Lower lobe of right lung (tissue), 2 donors: Measurements from ENCODE around the gene NEXN. TPM values are rescaled to one million over a fixed set of nuclear protein-coding genes. Genes with fewer than 3 reads are reported as not detected.

Experiments used
- ATAC-seq, 2 donors: fragments of 200-7000 bp; cut with Tn5 transposase; one replicate each; pipeline ENCODE4 v1.9.1; 2020 to 2022; ENCODE audit warnings: mild to moderate bottlenecking in 2 of 2, moderate library complexity in 2 of 2
- DNase-seq: peaks from one replicate; pipeline ENCODE4 v3.0.0-alpha.2; 2020
- H3K27ac ChIP-seq: fragments of 200-600 bp; one replicate; pipeline ENCODE4 v1.8.0; 2022
- H3K27me3 ChIP-seq: fragments of 200-600 bp; one replicate; pipeline ENCODE4 v1.8.0; 2022; ENCODE audit warnings: low read depth
- H3K36me3 ChIP-seq: fragments of 200-600 bp; one replicate; pipeline ENCODE4 v1.8.0; 2022; ENCODE audit warnings: mild to moderate bottlenecking
- H3K4me1 ChIP-seq: fragments of 200-600 bp; one replicate; pipeline ENCODE4 v1.8.0; 2022
- H3K4me3 ChIP-seq: fragments of 200-600 bp; one replicate; pipeline ENCODE4 v1.8.0; 2022; ENCODE audit warnings: mild to moderate bottlenecking
- H3K9me3 ChIP-seq: fragments of 200-600 bp; one replicate; pipeline ENCODE4 v1.8.0; 2022
- CTCF ChIP-seq: fragments of 200-600 bp; IDR thresholded peaks from one replicate; pipeline ENCODE4 v1.8.0; 2022; ENCODE audit warnings: antibody characterized with exemption, mild to moderate bottlenecking
- intact Hi-C: fragments of 100-400 bp; cut with DNase I; formaldehyde crosslinking; loops from one replicate; pipeline ENCODE4 v1.11.0; 2022
- total RNA-seq: library from RNA; stranded (reverse); fragmentation: NEBNext Ultra II Directional; extraction: Animal tissue kit (Norgen Biotek cat#: 25700); gene quantifications from one replicate; pipeline ENCODE4 v1.2.1, GENCODE V29; 2021
- donor health status: DM: no; HTN: yes; CAD: no; lungs with severe emphysema.

NEXN gene
- total RNA-seq, 1 donor from 2014 or later = 16.5 TPM

- no peaks in the 10 kb centered on the region for H3K27me3 ChIP-seq
These were observed 37.5 kb downstream of the NEXN start for GRCh38 chr1:77925956-77926355.

DNA sequence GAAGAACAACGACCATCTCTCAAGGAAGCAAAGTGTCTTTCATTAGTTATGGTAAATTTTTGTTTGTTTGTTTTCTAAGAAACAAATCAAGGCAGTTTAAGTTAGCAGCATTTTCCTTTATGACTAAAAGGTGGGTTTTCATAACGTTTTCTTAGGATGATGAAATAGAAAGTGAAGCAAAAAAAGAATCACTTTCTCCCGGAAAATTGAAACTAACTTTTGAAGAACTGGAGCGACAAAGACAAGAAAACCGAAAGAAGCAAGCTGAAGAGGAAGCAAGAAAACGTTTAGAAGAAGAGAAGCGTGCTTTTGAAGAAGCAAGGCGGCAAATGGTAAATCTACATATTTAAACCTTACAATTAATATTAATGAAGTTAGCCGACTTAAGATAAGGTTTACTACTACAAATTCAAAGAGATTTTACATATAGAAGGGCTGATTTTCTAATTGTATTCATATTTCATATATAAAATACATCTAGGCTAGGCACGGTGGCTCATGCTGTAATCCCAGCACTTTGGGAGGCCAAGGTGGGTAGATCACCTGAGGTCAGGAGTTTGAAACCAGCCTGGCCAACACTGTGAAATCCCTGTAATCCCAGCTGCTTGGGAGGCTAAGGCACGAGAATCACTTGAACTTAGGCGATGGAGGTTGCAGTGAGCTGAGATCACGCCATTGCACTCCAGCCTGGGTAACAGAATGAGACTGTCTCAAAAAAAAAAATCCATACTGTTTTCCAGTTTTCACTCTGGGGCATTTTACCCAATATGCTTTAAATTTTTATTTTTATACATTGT is 38.3 kb downstream of the NEXN start:
- no peak overlapping the region for H3K27ac ChIP-seq
- peak overlapping the region; percentile 27 for H3K4me3 ChIP-seq
- intact Hi-C loops = no loop called here
- DNase-seq (no peak), ATAC-seq (no peak)
- no peaks in the 10 kb centered on the region for H3K9me3 ChIP-seq
- TF ChIP-seq CTCF = no peak
- H3K36me3 ChIP-seq = peaks cover 16% of the 10 kb centered on the region
- H3K27me3 ChIP-seq = no peaks in the 10 kb centered on the region
- no peaks in the 10 kb centered on the region for H3K4me1 ChIP-seq

More at GRCh38 chr1:77925956-77926355, 37.5 kb downstream of the NEXN start:
- H3K4me1 ChIP-seq = no peaks in the 10 kb centered on the region
- no peak for TF ChIP-seq CTCF
- peak overlapping the region; percentile 27 for H3K4me3 ChIP-seq
- H3K36me3 ChIP-seq = peaks cover 16% of the 10 kb centered on the region
- intact Hi-C loops = no loop called here
- DNase-seq (no peak), ATAC-seq (no peak)
- H3K27ac ChIP-seq = no peak overlapping the region
- no peaks in the 10 kb centered on the region for H3K9me3 ChIP-seq

GRCh38 chr1:77927414-77927813 is 39.0 kb downstream of the NEXN start:
- Histone ChIP-seq H3K27me3 (no peaks in the 10 kb centered on the region), H3K9me3 (no peaks in the 10 kb centered on the region), H3K36me3 (peaks cover 16% of the 10 kb centered on the region), H3K4me1 (no peaks in the 10 kb centered on the region), H3K27ac (no peak overlapping the region), H3K4me3 (peak overlapping the region; percentile 27)
- ATAC-seq = no peak
- DNase-seq = no peak
- intact Hi-C loops = no loop called here
- TF ChIP-seq CTCF = no peak

DNA sequence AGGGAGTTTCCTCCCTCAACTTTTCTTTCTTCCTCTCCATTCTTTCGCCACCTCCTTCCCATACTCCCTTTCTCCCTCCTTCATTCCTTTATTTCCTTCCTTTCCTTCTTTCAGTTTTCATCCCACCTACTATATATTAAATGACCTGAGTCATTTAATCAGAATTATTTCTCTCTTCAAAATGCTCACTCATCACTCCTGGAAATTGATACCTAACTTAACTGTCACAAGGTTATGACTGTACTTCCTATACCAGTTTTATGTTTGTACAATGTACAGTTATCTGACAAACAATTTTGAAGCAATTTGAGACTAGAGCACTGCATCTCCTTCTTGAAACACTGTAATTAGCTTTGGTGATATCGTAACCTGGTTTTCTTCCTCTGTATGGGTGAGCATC is 41.4 kb downstream of the NEXN start:
- peaks cover 23% of the 10 kb centered on the region for H3K36me3 ChIP-seq
- no peaks in the 10 kb centered on the region for H3K4me1 ChIP-seq
- no peak overlapping the region for H3K4me3 ChIP-seq
- no peak overlapping the region for H3K27ac ChIP-seq
- DNase-seq = no peak
- no peak for TF ChIP-seq CTCF
- H3K27me3 ChIP-seq = no peaks in the 10 kb centered on the region
- intact Hi-C loops = no loop called here
- no peaks in the 10 kb centered on the region for H3K9me3 ChIP-seq
- no peak for ATAC-seq

- no peak for TF ChIP-seq CTCF
- Histone ChIP-seq H3K36me3 (peaks cover 29% of the 10 kb centered on the region), H3K4me1 (no peaks in the 10 kb centered on the region), H3K4me3 (no peak overlapping the region), H3K27ac (no peak overlapping the region), H3K27me3 (no peaks in the 10 kb centered on the region), H3K9me3 (no peaks in the 10 kb centered on the region)
- ATAC-seq (no peak), DNase-seq (no peak)
- intact Hi-C loops = no loop called here
These were observed 50.2 kb downstream of the NEXN start for GRCh38 chr1:77938651-77939050.
